Inferior parietal cortex (tissue), 1 donor: ENCODE data around the gene CTNS.

Experiments used
- DNase-seq: peaks from one replicate; pipeline ENCODE4 v3.0.0-alpha.2; 2016; ENCODE audit errors: extremely low spot score

CTNS gene

DNA sequence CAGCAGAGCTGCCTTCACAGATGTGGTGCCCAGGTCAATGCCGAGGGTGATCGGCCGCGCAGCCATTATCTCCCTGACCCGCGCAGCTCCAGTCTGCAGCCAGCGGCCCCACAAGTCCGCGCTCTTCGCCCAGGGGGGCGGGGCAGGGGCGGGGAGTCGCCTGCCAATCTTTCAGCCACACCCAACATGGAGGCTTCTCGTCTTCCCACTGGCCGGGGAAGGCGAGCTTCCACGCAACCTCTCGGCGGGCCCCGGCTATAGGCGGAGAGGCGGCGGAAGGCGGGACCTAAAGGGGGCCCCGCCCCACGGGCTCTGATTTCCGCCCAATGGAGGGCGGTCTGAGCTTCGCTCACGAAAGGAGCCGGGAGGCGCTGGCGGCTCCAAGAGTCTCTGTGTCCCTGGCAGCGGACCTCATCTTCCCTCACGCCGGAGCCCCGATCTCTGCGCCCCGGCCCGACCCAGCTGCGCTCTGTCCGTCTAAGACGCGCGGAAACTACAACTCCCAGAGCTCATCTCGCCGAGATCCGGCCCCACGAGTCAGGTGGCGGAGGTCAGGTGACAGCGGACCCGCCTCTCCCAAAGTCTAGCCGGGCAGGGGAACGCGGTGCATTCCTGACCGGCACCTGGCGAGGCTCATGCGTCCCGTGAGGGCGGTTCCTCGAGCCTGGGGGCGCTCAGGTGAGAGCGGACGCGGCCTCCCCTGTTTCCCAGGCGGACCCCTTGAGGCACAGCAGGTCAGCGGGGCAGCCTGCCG, at the start of gene CTNS, which contains the start of gene SHPK:
CTNS (plus strand) TSS at position 607 of the 754 bp plus-strand sequence. CDS start 3,447 bp downstream, outside the sequence.
SHPK (minus strand) TSS at position 97 of the 754 bp plus-strand sequence; CDS start at position 66, 31 bp downstream.
- DNase-seq, result peak; percentile 97

- DNase-seq, result no peak
Observed at GRCh38 chr17:3589784-3590183, 46.8 kb upstream of the CTNS start.

- DNase-seq, result no peak
Observed at GRCh38 chr17:3590231-3590630, 46.3 kb upstream of the CTNS start.

DNA sequence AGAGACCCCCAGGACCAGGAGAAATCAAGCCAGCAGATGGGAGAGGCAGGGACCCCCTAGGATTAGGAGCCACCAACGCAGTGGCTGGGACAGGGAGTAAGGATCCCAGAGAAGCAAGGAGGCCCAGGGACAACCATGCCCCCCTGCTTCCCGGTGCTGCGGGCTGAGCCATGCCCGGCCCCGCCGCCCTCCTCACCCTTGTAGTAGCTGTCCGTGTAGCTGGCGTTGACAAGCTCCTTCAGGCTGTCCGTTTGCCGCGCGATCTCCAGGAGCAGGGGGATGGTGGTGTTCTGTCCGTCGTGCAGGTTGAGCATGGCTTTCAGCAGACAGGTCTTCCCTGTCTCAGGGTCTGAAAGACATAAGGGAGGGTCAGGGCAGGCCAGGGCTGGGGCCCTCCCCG, 45.8 kb upstream of the CTNS start:
- no peak for DNase-seq

GRCh38 chr17:3592216-3592860, 44.2 kb upstream of the CTNS start:
- no peak for DNase-seq

- DNase-seq, result no peak
Observed at GRCh38 chr17:3593384-3593783, 43.2 kb upstream of the CTNS start.

- peak; percentile 42 for DNase-seq
Observed at GRCh38 chr17:3594051-3594800, 42.3 kb upstream of the CTNS start.

DNA sequence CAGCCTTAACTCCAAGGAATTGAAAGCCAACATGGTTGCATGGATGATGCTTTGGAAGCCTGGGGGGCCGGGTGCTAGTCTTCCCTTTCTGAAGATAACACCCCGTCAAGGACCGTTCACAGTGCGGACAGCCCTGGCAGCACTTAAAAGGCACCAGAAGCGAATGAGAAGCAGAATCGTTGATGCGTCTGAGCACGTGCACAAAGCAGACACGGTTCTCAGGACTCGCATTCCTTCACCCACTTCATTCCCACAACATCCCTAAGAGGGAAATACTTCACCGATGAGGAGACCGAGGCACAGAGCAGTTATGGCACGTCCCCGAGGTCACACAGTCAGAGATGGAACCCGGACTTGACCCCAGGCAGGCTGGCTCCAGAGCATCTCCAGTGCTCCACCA, 41.6 kb upstream of the CTNS start:
- DNase-seq, result no peak

DNA sequence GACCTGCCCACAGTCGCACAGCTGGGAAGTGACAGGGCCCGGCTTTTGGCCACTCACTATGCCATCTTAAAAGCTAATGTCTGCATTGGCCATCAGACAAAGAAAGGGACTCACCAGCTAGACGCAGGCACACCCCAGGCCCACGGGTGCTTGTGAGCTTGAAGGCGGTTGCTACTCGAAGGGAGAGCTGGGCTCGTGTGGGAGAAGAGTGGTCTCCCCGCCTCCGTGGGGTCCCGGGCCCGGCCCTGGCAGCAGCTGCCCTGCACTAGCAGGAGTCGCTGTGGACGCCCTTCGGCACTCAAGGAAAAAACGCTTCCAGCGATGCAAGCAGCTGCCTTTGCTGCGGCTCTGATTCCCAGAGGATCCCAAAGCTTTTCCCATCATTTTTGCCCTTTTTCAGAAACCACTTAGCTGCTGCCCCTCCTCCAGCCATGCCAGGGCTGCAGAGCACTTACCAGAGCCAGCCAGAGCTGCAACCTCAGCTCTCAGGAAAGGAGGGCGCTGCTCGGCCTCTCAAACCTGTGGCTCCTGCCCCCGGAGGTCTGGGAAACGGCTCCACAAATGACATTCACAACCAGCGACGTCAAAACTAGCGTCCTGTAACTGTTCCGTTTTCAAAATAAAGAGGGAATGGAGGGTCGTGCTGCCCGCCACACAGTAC, 39.6 kb upstream of the CTNS start:
- no peak for DNase-seq

DNA sequence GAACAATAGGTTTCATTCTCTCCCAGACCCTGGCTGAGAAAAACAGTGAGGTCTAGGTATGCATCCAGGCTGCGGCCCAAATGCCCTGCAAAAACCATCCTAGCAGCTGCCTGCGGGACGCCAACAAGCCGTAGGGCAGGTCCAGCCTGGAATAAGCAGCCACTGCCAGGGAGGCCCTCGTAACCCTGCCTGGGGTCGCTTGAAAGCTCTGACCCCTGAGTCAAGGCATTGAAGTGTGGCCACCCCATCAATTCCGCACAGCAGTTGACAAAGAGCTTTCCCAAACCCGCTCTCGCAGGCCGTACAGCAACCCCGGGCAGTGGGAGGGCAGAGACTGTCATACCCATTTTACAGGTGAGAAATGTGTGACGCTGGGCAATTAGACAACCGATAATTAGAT, 38.5 kb upstream of the CTNS start:
- DNase-seq, result no peak

DNA sequence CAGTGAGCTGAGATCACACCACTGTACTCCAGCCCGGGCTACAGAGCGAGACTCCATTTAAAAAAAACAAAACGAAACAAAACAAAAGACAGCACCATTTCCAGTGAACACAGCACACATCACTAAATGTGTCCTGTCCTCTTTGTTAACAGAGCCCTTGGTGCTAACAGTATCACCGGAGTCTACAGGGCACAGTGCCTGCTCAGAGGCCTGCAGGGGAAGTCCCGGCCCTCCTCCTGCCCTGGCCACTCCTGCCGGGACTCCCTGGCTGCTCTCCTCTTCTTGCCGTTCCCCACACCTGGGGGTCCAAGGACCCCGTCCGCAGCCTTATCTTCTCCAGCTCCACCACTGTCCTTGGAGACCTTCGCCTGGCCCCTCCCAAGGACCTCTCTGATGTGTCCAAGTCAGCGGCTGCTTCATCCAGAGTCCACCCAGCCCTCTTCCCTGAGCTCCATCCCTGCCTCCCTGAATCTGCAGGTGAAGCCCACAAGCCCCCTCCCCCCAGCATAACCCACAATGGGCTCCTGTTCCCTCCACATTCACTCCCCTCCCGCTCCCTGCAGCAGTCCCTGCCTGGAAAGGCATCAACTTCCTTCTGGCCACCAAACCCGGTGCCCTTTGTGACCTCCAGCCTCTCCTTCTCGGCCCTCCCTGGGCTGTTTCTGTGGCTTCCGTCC, 35.9 kb upstream of the CTNS start:
- DNase-seq, result no peak

- no peak for DNase-seq
Observed at GRCh38 chr17:3602499-3602898, 34.1 kb upstream of the CTNS start.

- DNase-seq, result no peak
Observed at GRCh38 chr17:3603119-3603869, 33.3 kb upstream of the CTNS start.

GRCh38 chr17:3603870-3604259, 32.7 kb upstream of the CTNS start:
- DNase-seq, result no peak

DNA sequence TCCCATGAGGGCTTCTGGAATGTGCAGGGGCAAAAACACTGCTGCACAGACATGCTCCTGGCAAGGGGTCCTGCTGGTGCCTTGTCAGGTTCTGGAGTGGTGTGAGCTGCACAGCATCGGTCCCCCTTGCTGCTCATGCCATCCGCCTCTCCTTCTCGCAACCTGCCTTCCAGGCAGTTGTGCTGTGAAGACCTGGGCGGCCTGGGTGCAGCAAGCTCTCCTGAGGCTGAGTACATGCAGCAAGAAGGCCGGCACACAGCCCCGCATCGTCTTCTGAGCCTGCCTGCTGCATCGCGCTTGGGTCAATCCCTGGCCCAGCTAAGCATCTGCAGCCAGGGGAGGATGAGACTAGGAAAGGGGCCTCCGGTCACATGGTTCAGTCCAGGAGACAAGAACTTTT, 26.9 kb upstream of the CTNS start:
- no peak for DNase-seq

DNA sequence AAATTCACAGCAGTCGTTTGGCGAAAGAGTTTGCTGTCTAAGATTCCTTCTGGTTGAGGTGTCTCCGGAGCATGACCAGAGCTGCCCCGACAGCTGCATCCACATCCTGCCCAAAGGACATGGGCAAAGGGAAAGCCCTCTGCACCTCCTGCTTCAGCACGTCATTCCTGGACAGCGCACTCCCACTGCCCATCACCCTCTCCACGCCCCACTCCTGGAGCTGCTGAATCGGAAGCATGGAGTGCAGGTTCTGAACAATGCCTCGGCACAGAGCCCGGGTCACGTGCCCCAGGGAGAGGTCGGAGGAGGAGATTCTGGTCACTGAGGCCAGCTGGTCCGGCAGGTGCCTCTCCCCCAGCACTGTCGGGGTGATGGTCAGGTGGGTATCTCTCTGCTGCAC, 26.0 kb upstream of the CTNS start:
- no peak for DNase-seq

GRCh38 chr17:3613124-3613523, 23.4 kb upstream of the CTNS start:
- DNase-seq, result no peak

- DNase-seq, result no peak
Observed at GRCh38 chr17:3615160-3615870, 21.2 kb upstream of the CTNS start.

DNA sequence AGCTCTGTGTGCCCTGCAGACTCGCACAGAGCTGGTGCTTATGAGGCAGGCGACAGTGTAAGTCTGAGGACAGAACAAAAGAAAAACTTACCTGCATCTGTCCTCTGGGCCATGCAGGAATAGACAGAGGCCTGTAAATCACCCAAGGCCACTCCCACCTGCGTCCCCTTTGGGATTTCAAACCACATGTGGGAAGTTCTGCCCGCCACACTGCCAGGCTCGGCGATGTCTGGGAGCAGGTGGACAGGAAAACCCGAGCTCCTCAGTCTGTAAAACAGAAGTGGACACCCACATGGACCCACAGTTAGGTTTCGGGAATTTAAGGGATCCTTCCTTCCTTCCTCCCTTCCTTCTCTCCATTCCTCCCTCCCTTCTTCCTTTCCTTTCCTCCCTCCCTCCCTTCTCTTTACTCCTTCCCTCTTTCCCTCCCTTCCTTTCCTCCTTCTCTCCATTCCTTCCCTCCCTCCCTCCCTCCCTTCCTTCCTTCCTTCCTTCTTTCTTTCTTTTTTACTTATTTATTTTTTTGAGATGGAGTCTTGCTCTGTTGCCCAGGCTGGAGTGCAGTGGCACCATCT, 15.3 kb upstream of the CTNS start:
- DNase-seq, result no peak
